SK-N-MC (cell line): ENCODE results near the gene GOLGA2.

Experiments used
- EZH2 ChIP-seq: fragments of 200-600 bp; sonication (generic); IDR thresholded peaks from one replicate; pipeline ENCODE4 v1.6.1; 2017; ENCODE audit warnings: antibody characterized with exemption
- FOXP2 ChIP-seq: optimal IDR thresholded peaks from 2 replicates; pipeline ENCODE3; 2011; ENCODE audit warnings: mild to moderate bottlenecking, moderate library complexity; ENCODE audit not compliant: insufficient read depth; ENCODE audit errors: extremely low read length, control extremely low read depth
- POLR2AphosphoS5 ChIP-seq: IDR thresholded peaks from 2 replicates; pipeline ENCODE4 v1.6.1; 2012; ENCODE audit warnings: mild to moderate bottlenecking, low read depth, low read length, borderline replicate concordance

GRCh38 chr9:128296340-128297220, 20.8 kb upstream of the GOLGA2 start:
- no peak for TF ChIP-seq EZH2
- no peak for TF ChIP-seq POLR2AphosphoS5
- TF ChIP-seq FOXP2: no peak
